ENCODE results near the gene RXRA. TPM values are rescaled to one million over a fixed set of nuclear protein-coding genes. Genes with fewer than 3 reads are reported as not detected.

The RXRA gene
- total RNA-seq, 1 donor = 11.2 TPM

- Histone ChIP-seq H3K9me3 (ENCODE audit: low read depth, low read length) (no peaks in the 10 kb centered on the region), H3K4me3 (ENCODE audit: low read length) (no peak overlapping the region), H3K27me3 (ENCODE audit: insufficient read depth, low read length) (no peaks in the 10 kb centered on the region), H3K4me1 (ENCODE audit: insufficient read depth, low read length) (peaks cover 82% of the 10 kb centered on the region)
These were observed 17.4 kb downstream of the RXRA start for GRCh38 chr9:134343637-134344036.

GRCh38 chr9:134344068-134344799 is 18.0 kb downstream of the RXRA start:
- H3K9me3 ChIP-seq (ENCODE audit: low read depth, low read length) = no peaks in the 10 kb centered on the region
- peaks cover 76% of the 10 kb centered on the region for H3K4me1 ChIP-seq (ENCODE audit: insufficient read depth, low read length)
- no peaks in the 10 kb centered on the region for H3K27me3 ChIP-seq (ENCODE audit: insufficient read depth, low read length)
- no peak overlapping the region for H3K4me3 ChIP-seq (ENCODE audit: low read length)

GRCh38 chr9:134344800-134345310 is 18.6 kb downstream of the RXRA start:
- Histone ChIP-seq H3K4me3 (ENCODE audit: low read length) (no peak overlapping the region), H3K9me3 (ENCODE audit: low read depth, low read length) (no peaks in the 10 kb centered on the region), H3K4me1 (ENCODE audit: insufficient read depth, low read length) (peaks cover 70% of the 10 kb centered on the region), H3K27me3 (ENCODE audit: insufficient read depth, low read length) (no peaks in the 10 kb centered on the region)

GRCh38 chr9:134345737-134346136 is 19.5 kb downstream of the RXRA start:
- Histone ChIP-seq H3K9me3 (ENCODE audit: low read depth, low read length) (no peaks in the 10 kb centered on the region), H3K4me3 (ENCODE audit: low read length) (no peak overlapping the region)

GRCh38 chr9:134346151-134346550 is 19.9 kb downstream of the RXRA start:
- no peaks in the 10 kb centered on the region for H3K9me3 ChIP-seq (ENCODE audit: low read depth, low read length)
- no peaks in the 10 kb centered on the region for H3K27me3 ChIP-seq (ENCODE audit: insufficient read depth, low read length)
- H3K4me3 ChIP-seq (ENCODE audit: low read length) = no peak overlapping the region
- H3K4me1 ChIP-seq (ENCODE audit: insufficient read depth, low read length) = peaks cover 57% of the 10 kb centered on the region

More at GRCh38 chr9:134345737-134346136, 19.5 kb downstream of the RXRA start:
- Histone ChIP-seq H3K4me1 (ENCODE audit: insufficient read depth, low read length) (peaks cover 61% of the 10 kb centered on the region), H3K27me3 (ENCODE audit: insufficient read depth, low read length) (no peaks in the 10 kb centered on the region)

- Histone ChIP-seq H3K4me1 (ENCODE audit: insufficient read depth, low read length) (peaks cover 49% of the 10 kb centered on the region), H3K9me3 (ENCODE audit: low read depth, low read length) (no peaks in the 10 kb centered on the region), H3K27me3 (ENCODE audit: insufficient read depth, low read length) (no peaks in the 10 kb centered on the region), H3K4me3 (ENCODE audit: low read length) (no peak overlapping the region)
These were observed 20.8 kb downstream of the RXRA start for GRCh38 chr9:134346840-134347583.

- Histone ChIP-seq H3K9me3 (ENCODE audit: low read depth, low read length) (no peaks in the 10 kb centered on the region), H3K4me1 (ENCODE audit: insufficient read depth, low read length) (peaks cover 39% of the 10 kb centered on the region)
These were observed 21.7 kb downstream of the RXRA start for GRCh38 chr9:134347996-134348395.

GRCh38 chr9:134348404-134349155 is 22.3 kb downstream of the RXRA start:
- Histone ChIP-seq H3K9me3 (ENCODE audit: low read depth, low read length) (no peaks in the 10 kb centered on the region), H3K4me3 (ENCODE audit: low read length) (no peak overlapping the region), H3K27me3 (ENCODE audit: insufficient read depth, low read length) (no peaks in the 10 kb centered on the region), H3K4me1 (ENCODE audit: insufficient read depth, low read length) (peaks cover 33% of the 10 kb centered on the region)

More at GRCh38 chr9:134347996-134348395, 21.7 kb downstream of the RXRA start:
- no peak overlapping the region for H3K4me3 ChIP-seq (ENCODE audit: low read length)
- no peaks in the 10 kb centered on the region for H3K27me3 ChIP-seq (ENCODE audit: insufficient read depth, low read length)

GRCh38 chr9:134349936-134350335 is 23.7 kb downstream of the RXRA start:
- Histone ChIP-seq H3K4me3 (ENCODE audit: low read length) (no peak overlapping the region), H3K9me3 (ENCODE audit: low read depth, low read length) (no peaks in the 10 kb centered on the region), H3K27me3 (ENCODE audit: insufficient read depth, low read length) (no peaks in the 10 kb centered on the region), H3K4me1 (ENCODE audit: insufficient read depth, low read length) (peaks cover 19% of the 10 kb centered on the region)

GRCh38 chr9:134350416-134350994 is 24.2 kb downstream of the RXRA start:
- Histone ChIP-seq H3K27me3 (ENCODE audit: insufficient read depth, low read length) (no peaks in the 10 kb centered on the region), H3K4me1 (ENCODE audit: insufficient read depth, low read length) (peaks cover 14% of the 10 kb centered on the region), H3K9me3 (ENCODE audit: low read depth, low read length) (no peaks in the 10 kb centered on the region), H3K4me3 (ENCODE audit: low read length) (no peak overlapping the region)

- Histone ChIP-seq H3K9me3 (ENCODE audit: low read depth, low read length) (no peaks in the 10 kb centered on the region), H3K4me1 (ENCODE audit: insufficient read depth, low read length) (peaks cover 10% of the 10 kb centered on the region)
These were observed 25.4 kb downstream of the RXRA start for GRCh38 chr9:134351606-134352176.

GRCh38 chr9:134352247-134352933 is 26.1 kb downstream of the RXRA start:
- Histone ChIP-seq H3K4me3 (ENCODE audit: low read length) (no peak overlapping the region), H3K4me1 (ENCODE audit: insufficient read depth, low read length) (peaks cover 14% of the 10 kb centered on the region), H3K9me3 (ENCODE audit: low read depth, low read length) (no peaks in the 10 kb centered on the region), H3K27me3 (ENCODE audit: insufficient read depth, low read length) (no peaks in the 10 kb centered on the region)

More at GRCh38 chr9:134351606-134352176, 25.4 kb downstream of the RXRA start:
- no peak overlapping the region for H3K4me3 ChIP-seq (ENCODE audit: low read length)
- H3K27me3 ChIP-seq (ENCODE audit: insufficient read depth, low read length) = no peaks in the 10 kb centered on the region

GRCh38 chr9:134353539-134353938 is 27.3 kb downstream of the RXRA start:
- no peaks in the 10 kb centered on the region for H3K27me3 ChIP-seq (ENCODE audit: insufficient read depth, low read length)
- H3K4me3 ChIP-seq (ENCODE audit: low read length) = no peak overlapping the region
- no peaks in the 10 kb centered on the region for H3K9me3 ChIP-seq (ENCODE audit: low read depth, low read length)
- H3K4me1 ChIP-seq (ENCODE audit: insufficient read depth, low read length) = peaks cover 26% of the 10 kb centered on the region

GRCh38 chr9:134355158-134355557 is 28.9 kb downstream of the RXRA start:
- Histone ChIP-seq H3K4me3 (ENCODE audit: low read length) (no peak overlapping the region), H3K9me3 (ENCODE audit: low read depth, low read length) (no peaks in the 10 kb centered on the region), H3K4me1 (ENCODE audit: insufficient read depth, low read length) (peaks cover 42% of the 10 kb centered on the region), H3K27me3 (ENCODE audit: insufficient read depth, low read length) (no peaks in the 10 kb centered on the region)

Measured in mononuclear cell (primary cell).